CD8-positive, alpha-beta memory T cell (primary cell): ENCODE results near the gene MMP13. TPM values are rescaled to one million over a fixed set of nuclear protein-coding genes. Genes with fewer than 3 reads are reported as not detected.

Source experiments
- CTCF ChIA-PET: fragments of 350-600 bp; sonication (Branson Sonifier 250); formaldehyde crosslinking; loops from one replicate; lab custom pipeline; 2021; ENCODE audit warnings: antibody characterized with exemption; lab: Charles Lee
- POLR2A ChIA-PET: fragments of 350-600 bp; sonication (Branson Sonifier 250); formaldehyde crosslinking; loops from one replicate; lab custom pipeline; 2021; ENCODE audit warnings: antibody characterized with exemption; lab: Charles Lee
- DNase-seq, 5 donors: peaks; one replicate each; pipeline versions ENCODE4 v3.0.0 to v3.0.0-alpha.2; 2020 to 2022; ENCODE audit warnings: mixed read lengths in 1 of 5
- H3K27ac ChIP-seq: one replicate; pipeline ENCODE4 v1.7.0; 2013; ENCODE audit warnings: low read depth, mild to moderate bottlenecking, low read length, moderate library complexity
- H3K27me3 ChIP-seq: 2 replicates; pipeline ENCODE4 v1.7.0; 2013; ENCODE audit warnings: low read length, mild to moderate bottlenecking; ENCODE audit not compliant: insufficient read depth, poor library complexity, severe bottlenecking
- H3K36me3 ChIP-seq: 2 replicates; pipeline ENCODE4 v1.7.0; 2013; ENCODE audit warnings: mild to moderate bottlenecking, low read length, moderate library complexity; ENCODE audit not compliant: insufficient read depth
- H3K4me1 ChIP-seq: 2 replicates; pipeline ENCODE4 v1.7.0; 2013; ENCODE audit warnings: mild to moderate bottlenecking, low read length, moderate library complexity; ENCODE audit not compliant: insufficient read depth
- H3K4me3 ChIP-seq: 2 replicates; pipeline ENCODE4 v1.7.0; 2013; ENCODE audit warnings: mild to moderate bottlenecking, low read length
- H3K9me3 ChIP-seq: 2 replicates; pipeline ENCODE4 v1.7.0; 2013; ENCODE audit warnings: mild to moderate bottlenecking, low read length
- H3K27ac Mint-ChIP-seq, 8 donors: one replicate each; pipeline ENCODE4 v1.8.0; 2020 to 2021; ENCODE audit warnings: mixed read lengths in 8 of 8, mild to moderate bottlenecking in 6 of 8, inconsistent platforms in 3 of 8, moderate library complexity in 3 of 8
- H3K27me3 Mint-ChIP-seq, 2 donors: one replicate each; pipeline ENCODE4 v1.8.0; 2020 to 2021; ENCODE audit warnings: mixed read lengths in 2 of 2, mild to moderate bottlenecking in 1 of 2, moderate library complexity in 1 of 2
- H3K36me3 Mint-ChIP-seq, 3 donors: one replicate each; pipeline ENCODE4 v1.8.0; 2020 to 2021; ENCODE audit warnings: mixed read lengths in 3 of 3, inconsistent platforms in 1 of 3, mild to moderate bottlenecking in 1 of 3
- H3K4me1 Mint-ChIP-seq, 3 donors: one replicate each; pipeline ENCODE4 v1.8.0; 2020 to 2021; ENCODE audit warnings: mixed read lengths in 3 of 3, inconsistent platforms in 1 of 3, mild to moderate bottlenecking in 1 of 3
- H3K4me3 Mint-ChIP-seq, 7 donors: one replicate each; pipeline ENCODE4 v1.8.0; 2020 to 2021; ENCODE audit warnings: mixed read lengths in 7 of 7, mild to moderate bottlenecking in 6 of 7, moderate library complexity in 4 of 7, inconsistent platforms in 2 of 7
- H3K9me3 Mint-ChIP-seq, 5 donors: one replicate each; pipeline ENCODE4 v1.8.0; 2020 to 2022; ENCODE audit warnings: mixed read lengths in 5 of 5, mild to moderate bottlenecking in 3 of 5, moderate library complexity in 2 of 5, inconsistent platforms in 1 of 5
- polyA plus RNA-seq: library from polyadenylated mRNA; unstranded; fragments of 300-500 nt; fragmentation: Illumina TruSeq; gene quantifications from one replicate; pipeline ENCODE4 v1.2.3, GENCODE V29; 2021
- total RNA-seq, 2 experiments: library from RNA; stranded (reverse); gene quantifications; one replicate each; pipeline ENCODE4 v1.2.3, GENCODE V29; 2021

MMP13 gene
- total and polyA plus RNA-seq, 3 experiments from 2014 or later: not detected

DNA sequence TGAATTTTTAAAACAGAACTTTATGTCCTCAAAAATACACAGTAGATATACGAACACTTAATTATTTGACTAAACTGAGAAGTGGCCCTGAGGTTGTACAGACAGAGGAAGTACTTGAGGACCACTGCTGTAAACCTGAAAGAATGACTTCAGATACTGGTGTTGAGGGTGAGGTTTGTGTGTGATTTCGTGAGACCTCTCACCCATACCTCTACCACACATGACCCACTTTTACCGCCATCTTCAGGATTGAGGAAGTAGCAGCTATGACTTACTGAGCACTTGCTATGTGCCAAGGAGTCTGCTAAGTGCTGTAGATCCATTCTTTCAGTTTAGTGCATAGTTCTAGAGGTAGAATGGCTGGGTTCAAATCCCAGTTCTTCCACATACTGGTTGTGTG is 21.9 kb downstream of the MMP13 start:
- H3K9me3 ChIP-seq: no peaks in the 10 kb centered on the region
- H3K4me1 ChIP-seq: no peaks in the 10 kb centered on the region
- H3K4me1 Mint-ChIP-seq: no peaks in the 10 kb centered on the region
- H3K36me3 Mint-ChIP-seq: no peaks in the 10 kb centered on the region
- DNase-seq: no peak
- H3K4me3 ChIP-seq: no peak overlapping the region
- no peak overlapping the region for H3K27ac ChIP-seq
- H3K9me3 Mint-ChIP-seq: no peaks in the 10 kb centered on the region
- peaks cover 3 to 10% of the 10 kb centered on the region in 2 donors for H3K27me3 Mint-ChIP-seq
- POLR2A ChIA-PET: no interaction called here
- no peaks in the 10 kb centered on the region for H3K36me3 ChIP-seq
- CTCF ChIA-PET: no interaction called here
- H3K27ac Mint-ChIP-seq: no peak overlapping the region
- H3K4me3 Mint-ChIP-seq: no peak overlapping the region
- H3K27me3 ChIP-seq: no peaks in the 10 kb centered on the region

DNA sequence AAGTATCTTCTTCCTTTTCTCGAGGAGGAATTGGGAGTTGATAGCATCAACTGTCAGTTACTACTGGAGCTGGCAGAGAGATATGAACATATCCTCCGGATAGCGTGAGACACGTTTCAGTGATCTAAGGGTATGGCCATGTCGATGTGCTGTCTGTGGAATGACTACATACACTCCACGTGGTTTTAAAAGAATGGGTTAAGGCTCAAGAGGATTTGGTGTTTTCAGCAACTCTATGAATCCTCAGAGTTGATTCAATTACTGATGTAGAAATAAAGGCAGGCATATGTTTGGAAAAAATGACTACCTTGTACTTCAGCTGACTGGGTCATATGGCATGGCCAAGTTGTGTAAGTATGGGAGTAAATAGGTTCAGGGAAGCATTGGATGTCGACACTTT is 22.9 kb downstream of the MMP13 start:
- H3K4me1 Mint-ChIP-seq: no peaks in the 10 kb centered on the region
- no peaks in the 10 kb centered on the region for H3K36me3 Mint-ChIP-seq
- H3K27ac Mint-ChIP-seq: no peak overlapping the region
- CTCF ChIA-PET: no interaction called here
- H3K27me3 Mint-ChIP-seq: peaks cover 3 to 10% of the 10 kb centered on the region in 2 donors
- H3K4me1 ChIP-seq: no peaks in the 10 kb centered on the region
- DNase-seq: no peak
- H3K4me3 ChIP-seq: no peak overlapping the region
- H3K9me3 Mint-ChIP-seq: no peaks in the 10 kb centered on the region
- no peaks in the 10 kb centered on the region for H3K9me3 ChIP-seq
- POLR2A ChIA-PET: no interaction called here
- no peaks in the 10 kb centered on the region for H3K36me3 ChIP-seq
- H3K4me3 Mint-ChIP-seq: no peak overlapping the region
- no peaks in the 10 kb centered on the region for H3K27me3 ChIP-seq
- H3K27ac ChIP-seq: no peak overlapping the region

DNA sequence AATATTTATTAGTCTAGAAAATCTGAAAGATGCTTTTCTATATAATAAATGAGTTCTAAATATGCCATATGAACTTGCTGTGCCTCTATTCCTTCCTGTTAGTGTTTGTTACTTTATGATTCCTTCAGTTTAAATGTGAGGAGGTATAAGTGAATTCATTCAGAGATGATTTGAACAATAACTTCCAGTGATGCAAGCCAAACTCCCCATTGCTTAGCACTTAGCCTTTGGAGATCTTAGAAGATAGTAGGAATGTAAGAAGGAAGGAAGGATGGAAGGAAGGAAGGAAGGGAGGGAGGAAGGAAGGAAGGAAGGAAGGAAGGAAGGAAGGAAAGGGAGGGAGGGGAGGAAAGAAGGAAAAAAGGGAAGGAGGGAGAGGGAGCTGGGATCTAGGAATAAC is 25.1 kb downstream of the MMP13 start:
- Histone ChIP-seq H3K9me3 (no peaks in the 10 kb centered on the region), H3K4me3 (no peak overlapping the region), H3K27me3 (no peaks in the 10 kb centered on the region), H3K4me1 (no peaks in the 10 kb centered on the region), H3K27ac (no peak overlapping the region), H3K36me3 (no peaks in the 10 kb centered on the region)
- ChIA-PET CTCF (interaction anchor here (1.4 kb wide), 1 partner anchor 11 kb away, joined by 6 read pairs; no protein-coding TSS in a partner anchor), POLR2A (no interaction called here)
- no peaks in the 10 kb centered on the region for H3K9me3 Mint-ChIP-seq
- DNase-seq: no peak
- H3K4me1 Mint-ChIP-seq: no peaks in the 10 kb centered on the region
- H3K27ac Mint-ChIP-seq: no peak overlapping the region
- no peak overlapping the region for H3K4me3 Mint-ChIP-seq
- no peaks in the 10 kb centered on the region for H3K36me3 Mint-ChIP-seq
- peaks cover 3 to 7% of the 10 kb centered on the region in 2 donors for H3K27me3 Mint-ChIP-seq

DNA sequence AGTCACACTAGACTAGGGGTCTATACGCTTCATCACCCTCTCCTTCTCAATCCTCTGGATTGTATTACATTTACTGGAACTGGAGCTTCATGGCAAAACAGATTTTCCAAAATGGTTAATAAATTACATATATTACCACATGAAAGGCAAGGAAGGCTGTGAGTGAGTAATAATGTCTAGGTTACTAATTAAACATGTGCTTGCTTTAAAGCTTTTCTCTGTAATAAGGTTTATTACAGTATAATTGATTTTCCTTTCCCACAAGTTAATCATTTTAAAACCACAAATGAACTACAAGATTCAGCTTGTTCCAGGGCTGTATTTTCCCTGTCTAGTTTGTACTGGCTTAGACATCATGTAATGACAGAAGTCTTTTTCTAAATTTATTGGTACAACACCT is 25.6 kb downstream of the MMP13 start:
- Mint-ChIP-seq H3K4me3 (no peak overlapping the region), H3K9me3 (no peaks in the 10 kb centered on the region), H3K27me3 (peaks cover 3 to 8% of the 10 kb centered on the region in 2 donors), H3K4me1 (no peaks in the 10 kb centered on the region), H3K36me3 (no peaks in the 10 kb centered on the region), H3K27ac (no peak overlapping the region)
- POLR2A ChIA-PET: no interaction called here
- H3K4me3 ChIP-seq: no peak overlapping the region
- CTCF ChIA-PET: no interaction called here
- no peaks in the 10 kb centered on the region for H3K27me3 ChIP-seq
- no peaks in the 10 kb centered on the region for H3K36me3 ChIP-seq
- H3K9me3 ChIP-seq: no peaks in the 10 kb centered on the region
- no peaks in the 10 kb centered on the region for H3K4me1 ChIP-seq
- no peak overlapping the region for H3K27ac ChIP-seq
- no peak for DNase-seq

DNA sequence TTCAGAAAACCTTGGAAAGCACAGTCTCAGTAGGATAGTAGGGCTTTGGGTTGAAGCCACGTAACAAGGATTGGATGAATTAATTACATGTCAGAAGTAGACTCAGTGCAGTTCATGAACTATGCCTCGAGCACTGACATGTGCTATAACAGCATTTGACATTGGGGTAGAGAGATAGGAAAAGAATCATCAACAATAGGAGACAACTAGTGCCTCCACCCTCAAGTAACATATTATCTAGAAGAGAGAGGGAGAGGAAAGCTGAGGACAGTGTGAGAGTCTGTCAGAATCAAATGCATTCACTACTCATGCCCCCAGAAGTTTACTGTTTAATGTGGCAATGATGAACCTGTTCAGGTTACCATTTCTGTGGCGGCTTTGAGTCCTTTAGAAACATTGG is 26.4 kb downstream of the MMP13 start:
- DNase-seq: no peak
- Mint-ChIP-seq H3K9me3 (no peaks in the 10 kb centered on the region), H3K4me1 (no peaks in the 10 kb centered on the region), H3K27ac (no peak overlapping the region), H3K4me3 (no peak overlapping the region), H3K36me3 (no peaks in the 10 kb centered on the region), H3K27me3 (peaks cover 3 to 6% of the 10 kb centered on the region in 2 donors)
- H3K4me3 ChIP-seq: no peak overlapping the region
- CTCF ChIA-PET: interaction anchor here (1.6 kb wide), 1 partner anchor 9 kb away, joined by 3 read pairs; no protein-coding TSS in a partner anchor
- H3K27me3 ChIP-seq: no peaks in the 10 kb centered on the region
- H3K9me3 ChIP-seq: no peaks in the 10 kb centered on the region
- no peaks in the 10 kb centered on the region for H3K36me3 ChIP-seq
- H3K4me1 ChIP-seq: no peaks in the 10 kb centered on the region
- POLR2A ChIA-PET: no interaction called here
- no peak overlapping the region for H3K27ac ChIP-seq

DNA sequence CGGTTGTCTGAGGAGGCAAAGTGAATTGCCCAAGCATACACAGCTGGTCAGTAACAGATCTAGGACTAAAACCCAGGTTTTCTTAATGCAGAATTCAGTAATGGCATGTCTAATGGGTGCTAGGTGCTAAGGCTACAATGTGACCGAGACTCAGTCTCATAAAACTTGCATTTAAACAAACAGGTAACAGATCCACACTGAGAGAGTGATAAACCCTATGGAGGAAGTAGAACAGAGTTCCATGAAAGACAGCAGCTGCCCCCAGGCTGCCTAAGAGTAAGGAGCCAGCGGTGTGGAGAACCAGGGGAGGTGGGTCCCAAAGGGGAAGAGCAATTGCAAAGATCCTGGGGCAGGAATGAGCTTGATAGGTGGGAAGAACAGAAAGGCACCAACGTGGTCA is 27.3 kb downstream of the MMP13 start:
- DNase-seq: no peak
- H3K4me1 ChIP-seq: no peaks in the 10 kb centered on the region
- H3K9me3 ChIP-seq: no peaks in the 10 kb centered on the region
- no peaks in the 10 kb centered on the region for H3K36me3 ChIP-seq
- ChIA-PET POLR2A (no interaction called here), CTCF (interaction anchor here (1.6 kb wide), 1 partner anchor 10 kb away, joined by 3 read pairs; no protein-coding TSS in a partner anchor)
- Mint-ChIP-seq H3K4me3 (no peak overlapping the region), H3K27me3 (peaks cover 3 to 7% of the 10 kb centered on the region in 2 donors), H3K27ac (no peak overlapping the region), H3K9me3 (no peaks in the 10 kb centered on the region), H3K4me1 (no peaks in the 10 kb centered on the region), H3K36me3 (no peaks in the 10 kb centered on the region)
- H3K4me3 ChIP-seq: no peak overlapping the region
- H3K27ac ChIP-seq: no peak overlapping the region
- H3K27me3 ChIP-seq: no peaks in the 10 kb centered on the region

DNA sequence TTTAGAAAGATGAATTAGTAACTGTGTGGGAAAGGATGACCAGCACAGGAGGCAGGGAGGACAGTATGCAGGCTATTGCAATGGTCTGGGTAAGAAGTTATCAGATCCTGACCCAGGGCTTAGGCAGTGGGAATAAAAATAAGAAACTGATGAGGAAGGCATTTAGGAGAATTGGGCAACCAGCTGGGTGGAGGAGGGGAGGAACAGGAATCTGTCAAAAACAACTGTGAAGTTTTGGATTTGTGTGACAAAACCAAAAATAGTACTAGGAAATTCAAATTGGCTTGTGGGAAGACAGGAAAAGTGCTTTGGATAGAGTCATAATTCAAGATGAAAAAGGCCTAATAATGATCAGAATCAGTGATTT is 27.9 kb downstream of the MMP13 start:
- Mint-ChIP-seq H3K36me3 (no peaks in the 10 kb centered on the region), H3K27me3 (peaks cover 5 to 12% of the 10 kb centered on the region in 2 donors), H3K4me3 (no peak overlapping the region), H3K9me3 (no peaks in the 10 kb centered on the region), H3K27ac (no peak overlapping the region), H3K4me1 (no peaks in the 10 kb centered on the region)
- no peak overlapping the region for H3K27ac ChIP-seq
- H3K4me1 ChIP-seq: no peaks in the 10 kb centered on the region
- H3K4me3 ChIP-seq: no peak overlapping the region
- ChIA-PET CTCF (interaction anchor here (1.6 kb wide), 1 partner anchor 11 kb away, joined by 3 read pairs; no protein-coding TSS in a partner anchor), POLR2A (no interaction called here)
- H3K9me3 ChIP-seq: no peaks in the 10 kb centered on the region
- H3K36me3 ChIP-seq: no peaks in the 10 kb centered on the region
- DNase-seq: no peak
- H3K27me3 ChIP-seq: no peaks in the 10 kb centered on the region

DNA sequence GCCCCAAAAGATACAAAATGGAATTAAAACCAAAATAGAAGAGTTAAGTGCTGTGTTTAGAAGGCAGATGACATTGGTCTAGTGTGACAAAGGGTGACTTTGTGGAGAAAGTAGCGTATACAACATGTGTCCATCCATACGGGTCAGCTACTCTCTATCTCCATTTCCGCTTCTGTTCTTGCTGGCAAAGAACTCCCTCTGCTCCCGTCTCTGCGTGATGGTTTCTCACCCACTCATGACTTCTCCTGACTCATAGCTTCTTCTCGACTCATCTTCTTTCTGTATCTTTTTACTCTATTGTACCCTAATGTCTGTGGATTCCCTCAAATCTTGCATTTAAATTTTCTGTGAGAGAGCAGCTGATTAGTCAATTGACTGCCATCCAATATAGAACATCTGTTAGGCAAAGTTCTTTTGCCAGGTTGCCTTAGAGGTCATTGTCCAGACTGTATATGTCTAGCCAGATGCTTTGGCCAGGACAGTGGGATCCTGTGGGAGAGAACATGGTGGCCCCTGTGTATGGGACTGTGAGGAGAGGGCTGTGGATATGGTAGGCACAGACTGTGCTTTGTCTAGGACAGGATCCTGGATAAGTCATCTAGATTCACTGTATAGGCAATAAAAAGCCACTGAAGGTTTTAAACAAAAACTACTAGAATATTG is 28.4 kb downstream of the MMP13 start:
- Mint-ChIP-seq H3K4me3 (no peak overlapping the region), H3K4me1 (no peaks in the 10 kb centered on the region), H3K27me3 (peaks cover 8 to 14% of the 10 kb centered on the region in 2 donors), H3K36me3 (no peaks in the 10 kb centered on the region), H3K9me3 (no peaks in the 10 kb centered on the region), H3K27ac (no peak overlapping the region)
- Histone ChIP-seq H3K4me3 (no peak overlapping the region), H3K27me3 (no peaks in the 10 kb centered on the region), H3K36me3 (no peaks in the 10 kb centered on the region), H3K27ac (no peak overlapping the region), H3K9me3 (no peaks in the 10 kb centered on the region), H3K4me1 (no peaks in the 10 kb centered on the region)
- DNase-seq: no peak
- CTCF ChIA-PET: no interaction called here
- POLR2A ChIA-PET: no interaction called here
